ENCODE measurements around the gene RIPK4. TPM values are rescaled to one million over a fixed set of nuclear protein-coding genes. Genes with fewer than 3 reads are reported as not detected.

RIPK4 gene
- polyA plus RNA-seq, 1 donor (not counting 4 experiments of a cell fraction or from before 2014, with no cell fraction given): 18.4 TPM

GRCh38 chr21:41813226-41813625, 46.4 kb upstream of the RIPK4 start:
- no peaks in the 10 kb centered on the region for H3K79me2 ChIP-seq (ENCODE audit: control insufficient read depth, insufficient read depth, low read length)

GRCh38 chr21:41812679-41813078, 45.8 kb upstream of the RIPK4 start:
- no peak for DNase-seq (ENCODE audit: low read depth, low spot score)

More at GRCh38 chr21:41813226-41813625, 46.4 kb upstream of the RIPK4 start:
- no peak overlapping the region for H3K9ac ChIP-seq (ENCODE audit: control insufficient read depth, extremely low read depth, insufficient read depth, low read length)
- H3K9me3 ChIP-seq (ENCODE audit: control insufficient read depth, low read depth, low read length): no peaks in the 10 kb centered on the region
- H3K27me3 ChIP-seq (ENCODE audit: control insufficient read depth, extremely low read depth, insufficient read depth, low read length): no peaks in the 10 kb centered on the region
- no peaks in the 10 kb centered on the region for H4K20me1 ChIP-seq (ENCODE audit: control insufficient read depth, extremely low read depth, insufficient read depth, low read length)
- TF ChIP-seq EZH2 (IDR thresholded peaks at IDR 0.05; ENCODE audit: low read length): no peak
- no peak for TF ChIP-seq CTCF (optimal IDR thresholded peaks at IDR 0.05 in 1 of 3, IDR thresholded peaks at IDR 0.05 in 1 of 3, conservative IDR thresholded peaks at IDR 0.05 in 1 of 3; ENCODE audit: extremely low read depth in 1 of 3, insufficient read depth in 2 of 3, low read length in 3 of 3)
- H2AFZ ChIP-seq (ENCODE audit: control insufficient read depth, low read length): no peak overlapping the region
- no peaks in the 10 kb centered on the region for H3K4me1 ChIP-seq (ENCODE audit: control insufficient read depth, extremely low read depth, insufficient read depth, low read length)
- H3K27ac ChIP-seq (ENCODE audit: control insufficient read depth, insufficient read depth, low read length): no peak overlapping the region
- FAIRE-seq (no peak), DNase-seq (ENCODE audit: low read depth, low spot score) (no peak)
- H3K9me1 ChIP-seq (ENCODE audit: control insufficient read depth, extremely low read depth, insufficient read depth, low read length): no peaks in the 10 kb centered on the region
- peaks cover 10 to 21% of the 10 kb centered on the region in 2 experiments for H3K36me3 ChIP-seq (ENCODE audit: control insufficient read depth in 2 of 2, extremely low read depth in 1 of 2, insufficient read depth in 2 of 2, low read length in 2 of 2)
- no peak overlapping the region for H3K4me3 ChIP-seq (ENCODE audit: control insufficient read depth in 2 of 3, extremely low read depth in 1 of 3, insufficient read depth in 2 of 3, low read depth in 1 of 3, low read length in 3 of 3)
- dilution Hi-C loops (cut with MboI; ENCODE audit: extremely low pct_ligation_motif_present, low sequenced_read_pairs): no loop called here
- no peak overlapping the region for H3K4me2 ChIP-seq (ENCODE audit: control insufficient read depth, extremely low read depth, insufficient read depth, low read depth, low read length)

More at GRCh38 chr21:41812679-41813078, 45.8 kb upstream of the RIPK4 start:
- no peak for FAIRE-seq
- Histone ChIP-seq H4K20me1 (ENCODE audit: control insufficient read depth, extremely low read depth, insufficient read depth, low read length) (no peaks in the 10 kb centered on the region), H3K4me3 (ENCODE audit: control insufficient read depth in 2 of 3, extremely low read depth in 1 of 3, insufficient read depth in 2 of 3, low read depth in 1 of 3, low read length in 3 of 3) (no peak overlapping the region), H3K9me3 (ENCODE audit: control insufficient read depth, low read depth, low read length) (no peaks in the 10 kb centered on the region), H3K9ac (ENCODE audit: control insufficient read depth, extremely low read depth, insufficient read depth, low read length) (no peak overlapping the region), H3K27ac (ENCODE audit: control insufficient read depth, insufficient read depth, low read length) (no peak overlapping the region), H3K36me3 (ENCODE audit: control insufficient read depth in 2 of 2, extremely low read depth in 1 of 2, insufficient read depth in 2 of 2, low read length in 2 of 2) (peaks cover 8 to 22% of the 10 kb centered on the region in 2 experiments), H3K4me2 (ENCODE audit: control insufficient read depth, extremely low read depth, insufficient read depth, low read depth, low read length) (no peak overlapping the region), H3K4me1 (ENCODE audit: control insufficient read depth, extremely low read depth, insufficient read depth, low read length) (no peaks in the 10 kb centered on the region), H3K9me1 (ENCODE audit: control insufficient read depth, extremely low read depth, insufficient read depth, low read length) (no peaks in the 10 kb centered on the region), H2AFZ (ENCODE audit: control insufficient read depth, low read length) (no peak overlapping the region), H3K27me3 (ENCODE audit: control insufficient read depth, extremely low read depth, insufficient read depth, low read length) (no peaks in the 10 kb centered on the region), H3K79me2 (ENCODE audit: control insufficient read depth, insufficient read depth, low read length) (no peaks in the 10 kb centered on the region)
- dilution Hi-C loops (cut with MboI; ENCODE audit: extremely low pct_ligation_motif_present, low sequenced_read_pairs): no loop called here
- TF ChIP-seq EZH2 (IDR thresholded peaks at IDR 0.05; ENCODE audit: low read length) (no peak), CTCF (optimal IDR thresholded peaks at IDR 0.05 in 1 of 3, IDR thresholded peaks at IDR 0.05 in 1 of 3, conservative IDR thresholded peaks at IDR 0.05 in 1 of 3; ENCODE audit: extremely low read depth in 1 of 3, insufficient read depth in 2 of 3, low read length in 3 of 3) (no peak)
